Astrocyte of the hippocampus (primary cell): ENCODE measurements around the gene ZNRF3.
"Not testable (repeated sequence)": the region's sequence is repeated elsewhere in the genome, so short reads cannot be mapped to it uniquely, and the experiment has no call there.

Experiments
- DNase-seq: peaks from one replicate; pipeline ENCODE4 v3.0.0; 2011; ENCODE audit warnings: low read depth, low spot score

Gene ZNRF3

GRCh38 chr22:29065468-29066190 lies 182.3 kb downstream of the ZNRF3 start:
- DNase-seq, result no peak

GRCh38 chr22:29069463-29069862 lies 186.1 kb downstream of the ZNRF3 start:
- no peak for DNase-seq

GRCh38 chr22:29070490-29070889 lies 187.1 kb downstream of the ZNRF3 start:
- DNase-seq, result no peak

GRCh38 chr22:29071261-29072045 lies 188.1 kb downstream of the ZNRF3 start:
- DNase-seq, result peak; percentile 40

GRCh38 chr22:29072193-29072978 lies 189.0 kb downstream of the ZNRF3 start:
- DNase-seq, result peak; percentile 90

GRCh38 chr22:29072979-29073617 lies 189.7 kb downstream of the ZNRF3 start, which contains the start of gene KREMEN1:
Gene KREMEN1, plus strand, starts transcription at chr22:29073035. Its CDS starts 96 bp downstream, at chr22:29073131.
- no peak for DNase-seq

GRCh38 chr22:29073618-29074275 lies 190.4 kb downstream of the ZNRF3 start:
- DNase-seq, result peak; percentile 55

- DNase-seq, result no peak
These were observed 191.0 kb downstream of the ZNRF3 start for GRCh38 chr22:29074276-29074772.

- DNase-seq, result no peak
These were observed 194.9 kb downstream of the ZNRF3 start for GRCh38 chr22:29078036-29078868.

GRCh38 chr22:29078869-29079207 lies 195.5 kb downstream of the ZNRF3 start:
- no peak for DNase-seq

GRCh38 chr22:29079218-29079901 lies 196.0 kb downstream of the ZNRF3 start:
- DNase-seq, result peak; percentile 36

- no peak for DNase-seq
These were observed 197.0 kb downstream of the ZNRF3 start for GRCh38 chr22:29080106-29080975.

GRCh38 chr22:29081517-29082236 lies 198.3 kb downstream of the ZNRF3 start:
- no peak for DNase-seq

- DNase-seq, result no peak
These were observed 199.6 kb downstream of the ZNRF3 start for GRCh38 chr22:29082826-29083545.

GRCh38 chr22:29083576-29083932 lies 200.2 kb downstream of the ZNRF3 start:
- not testable (repeated sequence) for DNase-seq

- DNase-seq, result no peak
These were observed 200.7 kb downstream of the ZNRF3 start for GRCh38 chr22:29083933-29084591.

GRCh38 chr22:29087012-29087411 lies 203.6 kb downstream of the ZNRF3 start:
- DNase-seq, result no peak
